GM18520 (cell line): ENCODE measurements around the gene G6PC2.
A peak's percentile ranks its signal among the peaks of the same experiment; 100 is the strongest.
"Not testable (repeated sequence)": the region's sequence is repeated elsewhere in the genome, so short reads cannot be mapped to it uniquely, and the experiment has no call there.

Experiments used
- ATAC-seq: cut with Tn5 transposase; IDR thresholded peaks from one replicate; pipeline ENCODE4 v1.9.1; 2021; ENCODE audit not compliant: unreplicated experiment

The G6PC2 gene, protein sequence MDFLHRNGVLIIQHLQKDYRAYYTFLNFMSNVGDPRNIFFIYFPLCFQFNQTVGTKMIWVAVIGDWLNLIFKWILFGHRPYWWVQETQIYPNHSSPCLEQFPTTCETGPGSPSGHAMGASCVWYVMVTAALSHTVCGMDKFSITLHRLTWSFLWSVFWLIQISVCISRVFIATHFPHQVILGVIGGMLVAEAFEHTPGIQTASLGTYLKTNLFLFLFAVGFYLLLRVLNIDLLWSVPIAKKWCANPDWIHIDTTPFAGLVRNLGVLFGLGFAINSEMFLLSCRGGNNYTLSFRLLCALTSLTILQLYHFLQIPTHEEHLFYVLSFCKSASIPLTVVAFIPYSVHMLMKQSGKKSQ

DNA sequence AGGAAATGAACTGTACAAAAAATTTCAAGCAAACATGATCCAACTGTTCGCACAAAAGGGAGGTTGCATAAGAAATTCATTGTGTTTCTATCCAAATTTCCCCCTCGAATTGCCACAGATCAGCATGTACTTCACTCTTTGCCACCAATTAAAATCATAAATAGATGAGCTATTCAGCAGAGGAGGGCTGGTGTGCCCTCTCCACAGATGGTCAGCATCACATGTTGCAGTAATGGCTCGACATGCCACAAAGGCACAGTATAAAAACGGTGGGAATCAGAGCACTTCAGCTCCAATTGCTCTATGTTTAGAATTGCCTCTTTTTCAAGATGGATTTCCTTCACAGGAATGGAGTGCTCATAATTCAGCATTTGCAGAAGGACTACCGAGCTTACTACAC lies at the start of gene G6PC2:
Gene G6PC2 (plus strand): TSS at position 289 of the 400 bp plus-strand sequence. CDS start 41 bp downstream, at position 330.
- no peak for ATAC-seq

DNA sequence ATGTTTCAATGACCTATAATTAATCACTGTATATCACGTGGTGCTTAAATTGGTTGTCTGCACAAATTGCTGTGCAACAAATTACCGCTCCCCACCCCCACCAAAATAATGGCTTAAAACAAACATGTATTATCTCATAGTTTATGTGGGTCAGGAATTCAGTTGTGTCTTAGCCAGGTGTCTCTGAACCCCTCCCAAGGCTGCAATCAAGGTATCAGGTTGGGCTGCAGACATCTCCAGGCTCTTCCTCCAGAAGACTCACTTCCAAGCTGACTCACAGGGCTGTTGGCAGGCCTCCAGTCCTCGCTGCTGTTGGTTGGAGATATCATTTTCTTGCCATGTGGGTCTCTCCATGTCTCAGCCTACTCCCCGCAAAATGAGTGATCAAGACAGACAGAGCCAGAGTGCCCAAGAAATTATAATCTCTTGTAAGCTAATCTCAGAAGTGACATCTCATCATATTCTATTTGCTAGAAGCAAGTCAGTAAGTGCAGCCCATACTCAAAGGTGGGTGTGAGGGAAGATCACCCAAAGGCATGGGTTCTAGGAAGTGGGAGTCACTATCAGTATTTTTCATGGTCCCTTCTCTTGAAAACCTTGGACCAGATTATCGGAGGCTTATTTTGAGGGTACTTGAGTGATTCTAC lies 49.3 kb upstream of the G6PC2 start:
- ATAC-seq, result no peak

DNA sequence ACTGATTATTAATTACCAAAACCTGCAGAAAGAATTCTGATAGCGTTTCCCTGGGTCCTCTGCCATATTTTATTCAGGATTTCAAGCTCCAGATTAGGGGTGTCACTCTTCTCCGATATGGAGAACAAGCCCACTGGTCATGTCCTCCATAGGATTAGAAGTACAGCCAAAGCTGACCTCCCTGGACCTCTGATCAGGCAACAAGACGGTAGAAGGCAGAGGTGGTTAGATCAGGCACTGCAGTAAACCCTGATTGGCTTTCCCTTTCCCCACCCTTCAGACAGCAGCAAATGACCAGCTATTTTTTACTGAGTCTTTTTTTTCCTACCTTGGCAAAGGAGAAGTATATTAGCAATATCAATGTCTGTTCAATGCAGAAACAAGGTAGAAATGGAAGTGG lies 48.6 kb upstream of the G6PC2 start:
- ATAC-seq, result no peak

DNA sequence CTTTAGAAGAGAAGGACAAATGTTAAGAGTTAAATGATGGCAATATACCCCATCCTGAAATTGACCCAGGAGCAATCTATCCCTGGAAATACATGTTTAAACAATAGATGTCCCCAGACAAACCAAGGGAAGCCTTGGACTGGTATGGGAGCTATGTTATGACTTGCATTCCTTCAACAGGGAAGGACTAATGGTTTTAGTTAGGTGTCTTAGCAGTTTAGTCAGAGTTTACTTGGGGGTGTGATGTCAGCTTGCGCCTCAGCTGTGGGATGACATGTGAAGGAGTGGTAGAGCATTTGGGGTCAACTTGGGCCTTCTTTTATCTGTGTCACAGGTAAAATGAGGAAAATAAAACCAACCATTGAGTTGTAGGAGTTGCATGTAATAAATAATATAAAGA lies 47.6 kb upstream of the G6PC2 start:
- no peak for ATAC-seq

DNA sequence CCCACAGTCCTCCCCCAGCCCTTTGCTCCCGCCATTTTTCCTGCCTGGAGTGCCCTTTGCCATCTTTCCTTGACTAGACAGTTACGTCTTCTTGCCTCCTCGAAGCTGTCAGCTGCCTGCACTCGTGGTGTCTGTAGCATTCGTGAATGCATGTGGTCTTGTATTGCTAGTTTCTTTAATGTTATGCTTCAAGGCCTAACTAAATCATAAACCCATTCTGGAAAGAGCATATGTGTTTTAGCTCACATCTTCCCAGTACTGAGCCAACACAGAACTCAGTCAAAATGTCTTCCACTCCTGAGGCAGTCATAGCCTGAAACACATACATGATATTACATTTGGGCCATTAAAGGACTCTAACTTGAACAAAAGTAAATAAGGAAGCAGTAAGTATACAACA lies 46.4 kb upstream of the G6PC2 start:
- ATAC-seq, result no peak

DNA sequence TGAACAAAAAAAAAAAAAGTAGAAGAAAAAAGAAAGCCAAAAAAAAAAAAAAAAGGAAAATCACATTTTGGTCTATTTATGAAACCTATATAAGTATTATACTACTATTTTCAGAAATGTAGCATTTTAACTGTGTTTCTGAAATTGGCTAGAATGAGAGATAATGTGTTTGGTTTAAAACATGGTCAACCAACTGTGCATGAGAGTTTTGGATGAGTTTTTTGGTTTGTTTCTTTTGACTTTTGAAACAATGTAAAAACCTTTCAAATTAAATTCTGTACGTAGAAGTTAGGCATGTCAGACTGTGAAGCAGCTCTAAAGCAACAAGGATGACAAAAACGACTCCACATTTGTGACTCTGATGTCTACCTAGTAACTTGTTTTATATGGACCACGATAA lies 45.5 kb upstream of the G6PC2 start:
- ATAC-seq, result no peak

DNA sequence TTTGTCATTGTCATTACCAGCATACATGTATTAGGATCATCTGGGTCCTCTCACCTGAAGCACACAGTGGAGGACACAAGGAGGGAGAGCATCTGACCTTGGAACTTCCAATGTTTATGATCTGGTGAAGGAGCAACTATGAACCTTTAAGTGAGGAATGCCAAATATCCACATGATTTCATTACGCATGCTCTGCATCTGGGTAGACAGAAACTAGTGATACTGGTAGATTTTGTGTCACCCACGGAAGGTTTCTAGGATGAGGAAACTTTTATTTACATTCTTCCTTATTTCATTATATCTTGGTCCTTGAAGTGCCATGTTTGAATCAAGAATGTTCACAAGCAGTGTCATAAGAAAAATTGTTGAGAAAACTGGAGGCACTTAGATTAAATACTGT lies 42.9 kb upstream of the G6PC2 start:
- ATAC-seq, result no peak

DNA sequence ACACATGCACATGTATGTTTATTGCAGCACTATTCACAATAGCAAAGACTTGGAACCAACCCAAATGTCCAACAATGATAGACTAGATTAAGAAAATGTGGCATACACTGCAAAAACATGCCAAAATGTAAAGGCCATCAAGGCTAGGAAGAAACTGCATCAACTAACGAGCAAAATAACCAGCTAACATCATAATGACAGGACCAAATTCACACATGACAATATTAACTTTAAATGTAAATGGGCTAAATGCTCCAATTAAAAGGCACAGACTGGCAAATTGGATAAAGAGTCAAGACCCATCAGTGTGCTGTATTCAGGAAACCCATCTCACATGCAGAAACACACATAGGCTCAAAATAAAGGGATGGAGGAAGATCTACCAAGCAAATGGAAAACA lies 33.9 kb upstream of the G6PC2 start:
- ATAC-seq, result not testable (repeated sequence)

DNA sequence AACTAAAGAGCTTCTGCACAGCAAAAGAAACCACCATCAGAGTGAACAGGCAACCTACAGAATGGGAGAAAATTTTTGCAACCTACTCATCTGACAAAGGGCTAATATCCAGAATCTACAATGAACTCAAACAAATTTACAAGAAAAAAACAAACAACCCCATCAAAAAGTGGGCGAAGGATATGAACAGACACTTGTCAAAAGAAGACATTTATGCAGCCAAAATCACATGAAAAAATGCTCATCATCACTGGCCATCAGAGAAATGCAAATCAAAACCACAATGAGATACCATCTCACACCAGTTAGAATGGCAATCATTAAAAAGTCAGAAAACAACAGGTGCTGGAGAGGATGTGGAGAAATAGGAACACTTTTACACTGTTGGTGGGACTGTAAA lies 30.7 kb upstream of the G6PC2 start:
- ATAC-seq, result not testable (repeated sequence)

DNA sequence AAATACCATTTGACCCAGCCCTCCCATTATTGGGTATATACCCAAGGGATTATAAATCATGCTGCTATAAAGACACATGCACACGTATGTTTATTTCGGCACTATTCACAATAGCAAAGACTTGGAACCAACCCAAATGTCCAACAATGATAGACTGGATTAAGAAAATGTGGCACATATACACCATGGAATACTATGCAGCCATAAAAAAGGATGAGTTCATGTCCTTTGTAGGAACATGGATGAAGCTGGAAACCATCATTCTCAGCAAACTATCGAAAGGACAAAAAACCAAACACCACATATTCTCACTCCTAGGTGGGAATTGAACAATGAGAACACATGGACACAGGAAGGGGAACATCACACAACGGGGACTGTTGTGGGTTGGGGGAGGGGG lies 30.3 kb upstream of the G6PC2 start:
- not testable (repeated sequence) for ATAC-seq

DNA sequence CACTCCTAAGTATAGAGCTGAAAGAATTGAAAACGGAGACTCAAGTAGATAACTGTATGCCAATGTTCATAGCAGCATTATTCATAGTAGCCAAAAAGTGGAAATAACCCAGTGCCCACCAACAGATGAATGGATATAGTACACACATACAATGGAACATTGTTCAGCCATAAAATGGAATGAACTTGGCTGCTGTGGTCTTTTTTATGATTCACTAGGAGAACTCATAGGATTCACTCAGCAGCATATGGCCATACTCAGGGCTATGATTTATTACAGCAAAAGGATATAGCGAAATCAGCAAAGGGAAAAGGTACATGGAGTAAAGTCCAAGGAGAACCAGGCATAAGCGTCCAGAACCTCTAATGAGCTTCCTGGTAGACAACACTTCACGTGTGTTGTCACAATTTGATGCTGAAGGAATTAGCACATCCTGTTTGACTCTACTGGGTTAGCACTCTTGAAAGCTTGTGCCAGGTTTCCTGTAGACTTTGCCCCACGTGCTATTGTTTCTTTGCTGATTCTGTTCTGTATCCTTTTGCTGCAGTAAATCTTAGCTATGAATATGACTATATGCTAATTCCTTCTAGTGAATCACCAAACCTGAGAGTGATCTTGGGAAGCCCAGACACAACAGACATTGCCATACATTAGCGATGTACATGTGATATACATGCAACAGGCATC lies 26.6 kb upstream of the G6PC2 start:
- no peak for ATAC-seq

DNA sequence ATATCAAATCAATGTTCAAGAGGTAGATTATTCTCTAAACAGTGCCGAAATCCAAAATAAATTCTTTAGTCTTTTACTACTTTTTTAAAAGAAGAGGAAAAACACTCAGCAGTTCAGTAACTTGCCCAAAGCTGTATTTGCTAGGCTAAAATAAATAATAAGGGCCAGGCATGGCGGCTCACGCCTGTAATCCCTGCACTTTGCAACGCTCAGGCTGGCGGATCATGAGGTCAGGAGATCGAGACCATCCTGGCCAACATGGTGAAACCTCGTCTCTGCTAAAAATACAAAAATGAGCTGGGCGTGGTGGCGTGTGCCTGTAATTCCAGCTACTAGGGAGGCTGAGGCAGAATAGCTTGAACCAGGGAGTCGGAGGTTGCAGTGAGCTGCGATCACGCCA lies 18.9 kb upstream of the G6PC2 start:
- ATAC-seq, result not testable (repeated sequence)

DNA sequence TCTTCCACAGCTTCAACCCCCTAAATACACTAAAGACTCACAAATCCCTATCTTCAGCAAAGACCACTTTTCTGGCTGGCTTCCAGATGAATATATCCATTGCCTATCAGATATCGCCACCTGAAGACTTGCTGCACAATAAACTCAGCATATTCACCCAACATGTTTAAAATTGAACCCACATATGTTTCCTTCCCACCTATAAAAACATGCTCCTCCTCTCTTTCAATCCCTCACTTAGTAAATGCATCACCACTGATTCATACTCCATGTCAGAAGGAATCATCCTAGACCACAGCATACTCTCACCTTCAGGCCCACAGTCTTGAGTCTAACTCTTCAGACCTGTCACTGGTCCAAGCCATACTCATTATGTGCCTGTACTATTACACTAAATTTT lies 16.1 kb upstream of the G6PC2 start:
- no peak for ATAC-seq

DNA sequence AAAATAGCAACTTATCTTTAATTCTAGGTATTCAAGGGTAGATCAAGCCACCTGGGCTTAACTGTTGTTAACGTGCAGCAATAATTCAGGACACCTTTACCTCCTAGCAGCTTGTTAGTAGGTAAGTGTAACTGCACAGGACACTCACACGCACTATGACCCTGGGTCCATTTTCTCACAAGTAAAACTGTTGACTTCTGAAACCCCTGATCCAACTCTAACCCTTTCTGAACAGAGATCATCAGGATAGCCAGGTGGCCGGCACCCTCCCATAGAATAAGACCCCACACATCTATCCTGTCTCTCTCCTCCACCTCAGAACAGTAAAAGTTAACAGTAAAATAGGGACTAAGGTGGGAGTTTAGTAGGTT lies 11.5 kb upstream of the G6PC2 start:
- ATAC-seq, result no peak

DNA sequence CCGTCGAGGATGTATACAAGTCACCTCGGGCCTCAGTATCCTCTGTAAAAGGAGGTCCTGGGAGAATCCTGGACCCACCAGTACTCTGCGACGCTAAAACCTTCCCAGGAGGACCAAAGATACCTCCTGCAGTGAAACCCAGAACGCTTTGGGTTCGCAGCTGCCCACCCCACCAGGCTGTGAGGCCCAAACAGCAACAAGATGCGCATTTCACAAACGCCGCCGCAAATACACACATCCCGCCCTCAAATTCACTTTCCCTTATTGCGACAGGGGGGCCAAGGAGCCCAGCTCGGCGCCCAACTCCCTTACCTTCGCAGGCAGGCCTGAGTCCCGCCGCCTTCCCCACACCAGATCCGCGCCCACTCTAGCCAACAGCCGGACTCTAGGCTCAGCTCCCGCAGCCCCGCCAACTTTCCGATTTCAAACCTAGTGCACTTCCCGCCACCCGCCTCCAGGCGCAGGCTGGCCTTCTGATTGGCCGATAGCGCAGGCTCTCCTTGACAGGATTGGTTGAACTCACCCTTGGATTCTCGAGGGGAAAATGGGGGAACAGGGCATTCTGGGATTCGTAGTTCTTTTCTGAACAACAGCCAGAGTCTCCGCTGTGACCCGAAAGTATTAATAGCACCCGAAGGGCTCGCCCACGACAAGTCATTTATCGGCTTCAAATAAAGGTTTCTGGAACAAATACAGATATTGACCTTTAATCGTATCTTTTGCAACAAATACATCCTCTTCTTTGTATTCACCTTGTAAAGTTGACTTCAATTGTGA lies 10.9 kb upstream of the G6PC2 start, which contains the start of gene SPC25:
Gene SPC25 (minus strand): TSS at position 425 of the 777 bp plus-strand sequence. CDS start 911 bp downstream, outside the sequence.
- peak; percentile 100 for ATAC-seq

DNA sequence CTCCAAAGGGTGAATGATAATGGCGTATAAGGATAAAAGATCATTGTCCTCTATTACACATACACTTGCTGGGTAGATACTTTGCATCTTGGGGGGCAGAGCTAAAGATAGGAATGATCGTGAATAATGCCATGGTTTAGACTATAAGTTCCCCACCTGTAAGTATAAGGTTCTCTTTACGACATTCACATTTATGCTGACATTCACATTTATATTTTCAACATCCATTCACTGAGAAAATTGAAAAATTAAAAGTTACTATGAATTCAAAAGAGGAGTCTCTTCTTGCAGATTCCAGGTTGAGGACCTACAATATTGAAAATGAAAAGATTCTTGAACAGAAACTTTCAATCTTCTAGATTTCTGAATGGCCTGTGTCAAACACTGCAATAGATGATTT lies 8.8 kb upstream of the G6PC2 start:
- no peak for ATAC-seq

DNA sequence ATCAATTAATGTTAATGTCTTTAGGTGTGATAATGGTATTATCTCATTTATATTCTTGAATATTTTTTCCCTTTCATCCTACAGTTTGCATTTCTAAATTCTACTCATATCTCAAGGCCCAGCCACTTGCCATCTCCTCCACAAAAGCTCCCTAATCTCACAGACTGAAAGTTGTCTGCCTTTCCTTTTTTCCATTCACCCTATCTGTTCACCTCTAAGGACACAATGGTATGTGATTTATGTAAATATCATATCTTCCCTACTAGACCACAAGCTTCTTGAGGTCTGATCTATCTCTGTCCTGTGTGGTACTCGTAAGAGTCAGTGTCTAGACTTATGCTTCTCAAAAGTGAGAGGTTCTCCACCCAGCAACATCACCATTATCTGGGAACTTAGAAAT lies 7.0 kb upstream of the G6PC2 start:
- no peak for ATAC-seq

DNA sequence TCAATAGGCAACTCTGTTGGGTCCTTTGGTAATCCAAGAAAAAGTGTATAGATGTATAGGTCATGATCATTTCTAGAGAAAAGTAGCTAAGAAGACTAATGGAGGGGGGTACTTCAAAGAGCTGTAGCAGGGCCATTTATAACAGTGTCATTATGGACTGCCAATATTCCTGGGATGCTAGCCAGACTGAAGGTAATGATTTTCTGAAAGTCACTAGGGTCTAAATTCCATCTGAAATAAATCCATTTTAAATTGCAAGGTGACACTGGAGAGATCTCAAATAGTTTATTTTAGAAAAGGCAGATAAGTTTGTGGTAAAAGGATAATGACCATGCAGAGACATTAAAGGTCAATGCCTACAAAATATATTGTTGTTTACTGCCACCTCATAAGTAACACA lies 6.4 kb upstream of the G6PC2 start:
- ATAC-seq, result no peak

DNA sequence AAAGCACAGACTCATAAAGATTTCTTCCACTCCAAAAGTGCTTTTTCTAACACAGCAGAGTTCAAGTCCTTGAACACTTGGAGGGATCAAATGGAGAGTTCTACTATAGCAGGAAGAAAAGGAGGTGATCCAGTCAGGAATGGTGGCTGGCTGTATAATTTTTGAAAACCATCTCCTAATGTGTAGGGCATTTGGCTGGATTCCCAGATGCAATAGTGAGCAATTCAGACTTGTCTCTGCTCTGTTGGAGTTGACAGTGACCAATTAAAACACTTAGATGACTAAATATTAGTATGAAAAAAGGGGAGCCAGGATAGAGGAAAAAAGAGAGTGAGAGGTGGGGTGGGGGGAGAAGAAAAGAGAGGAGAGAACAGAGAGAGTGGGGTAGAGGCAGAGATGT lies 5.3 kb upstream of the G6PC2 start:
- ATAC-seq, result no peak

DNA sequence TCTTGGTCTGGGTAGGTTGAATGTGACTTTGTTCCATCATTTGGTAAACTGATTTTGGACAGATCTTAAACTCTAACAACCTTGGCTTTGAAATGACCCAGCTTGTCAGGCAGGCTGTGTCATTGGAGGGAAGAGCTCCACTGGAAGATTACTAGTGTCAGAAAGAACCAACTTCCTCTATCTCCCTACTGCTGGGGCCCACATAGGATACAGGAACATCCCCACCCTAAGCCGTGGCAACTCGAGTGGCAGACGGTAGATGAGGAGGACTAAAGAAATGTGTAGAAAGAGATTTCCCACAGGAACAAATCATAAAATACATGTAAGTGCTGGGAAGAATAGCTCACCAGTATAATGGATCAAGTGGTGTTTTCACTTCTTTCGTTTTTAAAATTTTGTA lies 4.3 kb upstream of the G6PC2 start:
- no peak for ATAC-seq

DNA sequence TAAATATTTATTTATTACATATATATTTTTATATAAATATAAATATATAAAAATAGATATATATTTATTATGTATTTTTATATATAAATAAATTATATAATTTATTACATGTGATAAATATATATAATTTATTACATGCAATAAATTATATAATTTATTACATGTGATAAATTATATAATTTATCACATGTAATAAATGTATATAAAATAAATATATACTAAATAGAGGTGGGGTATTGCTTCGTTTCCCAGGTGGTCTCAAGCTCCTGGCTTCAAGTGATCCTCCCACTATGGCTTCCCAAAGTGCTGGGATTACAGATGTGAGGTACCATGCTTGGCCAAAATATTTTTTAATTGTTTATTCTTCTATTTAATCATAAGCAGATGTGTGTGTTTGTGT lies 3.6 kb upstream of the G6PC2 start:
- ATAC-seq, result no peak
